GM21447 (cell line): ENCODE measurements around the gene PIM3.

Experiments
- ATAC-seq: cut with Tn5 transposase; IDR thresholded peaks from one replicate; pipeline ENCODE4 v1.9.1; 2021; ENCODE audit not compliant: unreplicated experiment

The PIM3 gene

GRCh38 chr22:49966041-49966773 is 5.6 kb downstream of the PIM3 start:
- no peak for ATAC-seq

- ATAC-seq: no peak
Measured at GRCh38 chr22:49966774-49967705, 6.5 kb downstream of the PIM3 start.

- no peak for ATAC-seq
Measured at GRCh38 chr22:49967706-49968208, 7.2 kb downstream of the PIM3 start.

- no peak for ATAC-seq
Measured at GRCh38 chr22:49968313-49968830, 7.8 kb downstream of the PIM3 start.

GRCh38 chr22:49968831-49969661 is 8.5 kb downstream of the PIM3 start:
- no peak for ATAC-seq

- no peak for ATAC-seq
Measured at GRCh38 chr22:49969751-49970527, 9.4 kb downstream of the PIM3 start.

- peak; percentile 68 for ATAC-seq
Measured at GRCh38 chr22:49970528-49971231, 10.1 kb downstream of the PIM3 start.

GRCh38 chr22:49971232-49972162 is 10.9 kb downstream of the PIM3 start:
- peak; percentile 16 for ATAC-seq

GRCh38 chr22:49972163-49973017 is 11.8 kb downstream of the PIM3 start:
- ATAC-seq: no peak

GRCh38 chr22:49973018-49973961 is 12.7 kb downstream of the PIM3 start:
- ATAC-seq: no peak

GRCh38 chr22:49975543-49976389 is 15.2 kb downstream of the PIM3 start:
- ATAC-seq: no peak

GRCh38 chr22:49976439-49977175 is 16.0 kb downstream of the PIM3 start:
- ATAC-seq: no peak

- no peak for ATAC-seq
Measured at GRCh38 chr22:49977578-49977977, 17.0 kb downstream of the PIM3 start.

- ATAC-seq: no peak
Measured at GRCh38 chr22:49979587-49980264, 19.2 kb downstream of the PIM3 start.
